Activated naive CD4-positive, alpha-beta T cell treated with anti-CD3 and anti-CD28 coated beads, Interleukin-2, amount 50 U/mL, for 16 hours (primary cell): ENCODE results near the gene RIC8A.

Experiments used
- DNase-seq: peaks from one replicate; pipeline ENCODE4 v3.0.0-alpha.2; 2020

The RIC8A gene

DNA sequence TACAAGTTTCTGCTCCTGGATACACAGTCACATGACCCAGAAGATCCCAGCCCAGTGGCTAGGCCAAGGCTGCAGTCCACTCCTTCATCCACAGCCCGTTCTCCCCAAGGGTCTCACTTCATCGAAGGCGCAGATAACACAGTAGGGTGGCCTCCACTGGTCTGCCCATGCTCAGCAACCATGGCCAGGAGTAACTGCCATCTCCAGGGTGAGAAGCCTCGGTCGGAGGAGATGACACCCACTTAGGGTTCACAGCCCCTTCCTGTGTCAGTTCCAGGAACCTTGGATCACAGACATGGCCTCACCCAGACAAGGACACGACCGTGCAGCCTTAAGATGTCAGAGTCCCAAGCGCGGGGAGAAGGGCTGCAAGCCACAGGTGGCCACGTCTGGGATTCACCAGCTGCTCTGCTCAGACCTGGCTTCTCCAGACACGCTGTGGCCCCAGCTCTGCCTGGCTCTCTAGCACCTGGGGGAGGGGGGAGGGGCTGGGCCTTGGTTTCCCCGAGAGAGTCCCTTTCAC, 2.9 kb upstream of the RIC8A start:
- DNase-seq: no peak

DNA sequence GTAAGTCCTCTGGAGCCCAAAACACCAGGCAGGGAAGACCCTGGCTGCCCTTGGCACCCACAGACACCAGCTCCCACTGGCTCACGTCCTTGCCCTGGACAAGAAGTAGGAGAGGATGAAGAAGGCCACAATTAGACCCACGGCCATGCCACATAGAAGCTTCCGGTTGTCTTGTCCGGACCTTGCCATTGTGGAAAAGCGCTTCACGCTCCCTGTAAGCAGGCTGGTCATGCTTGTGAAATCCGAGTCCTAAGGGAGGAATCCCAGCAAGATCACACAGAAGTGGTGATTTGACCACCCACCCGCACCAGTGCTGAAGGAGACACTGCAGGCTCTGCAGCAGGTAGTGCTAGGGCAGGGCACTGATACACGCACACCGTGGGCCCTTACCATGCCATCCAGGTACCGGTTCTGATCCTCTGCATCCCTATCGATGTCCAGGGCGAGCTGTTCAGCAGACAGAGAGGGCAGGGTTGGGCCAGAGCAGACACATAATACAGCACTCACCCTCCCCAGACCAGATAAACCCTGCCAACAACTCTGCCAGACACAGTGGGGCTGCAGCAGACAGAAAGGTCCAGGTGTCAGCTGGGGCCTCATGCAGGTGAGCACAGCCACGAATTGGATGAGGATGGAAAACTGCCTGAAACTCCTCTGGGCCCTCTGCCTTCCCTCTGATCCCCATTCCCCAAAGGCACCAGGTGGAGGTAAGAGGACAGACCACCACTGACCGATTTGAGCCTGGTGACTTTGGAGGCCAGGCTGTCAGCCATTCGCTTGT, 2.1 kb upstream of the RIC8A start:
- no peak for DNase-seq

DNA sequence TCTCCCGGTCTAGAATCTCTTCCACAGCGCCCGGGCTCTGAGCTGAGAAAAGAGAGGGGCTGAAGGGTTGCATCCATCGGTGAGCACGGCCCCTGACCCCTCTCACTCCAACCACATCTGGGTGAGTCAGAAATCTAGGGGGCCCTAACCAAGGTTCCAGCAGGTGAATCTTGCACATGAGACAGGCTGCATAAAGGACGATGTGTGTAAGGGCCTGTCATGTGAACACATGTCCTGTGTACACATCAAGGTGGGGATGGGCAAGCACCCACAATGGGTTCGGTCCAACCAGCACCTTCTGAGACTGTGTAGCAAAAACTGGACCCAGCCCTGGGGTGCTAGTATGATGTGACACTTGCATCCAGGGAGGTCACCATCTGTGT, 1.5 kb upstream of the RIC8A start:
- DNase-seq: no peak

DNA sequence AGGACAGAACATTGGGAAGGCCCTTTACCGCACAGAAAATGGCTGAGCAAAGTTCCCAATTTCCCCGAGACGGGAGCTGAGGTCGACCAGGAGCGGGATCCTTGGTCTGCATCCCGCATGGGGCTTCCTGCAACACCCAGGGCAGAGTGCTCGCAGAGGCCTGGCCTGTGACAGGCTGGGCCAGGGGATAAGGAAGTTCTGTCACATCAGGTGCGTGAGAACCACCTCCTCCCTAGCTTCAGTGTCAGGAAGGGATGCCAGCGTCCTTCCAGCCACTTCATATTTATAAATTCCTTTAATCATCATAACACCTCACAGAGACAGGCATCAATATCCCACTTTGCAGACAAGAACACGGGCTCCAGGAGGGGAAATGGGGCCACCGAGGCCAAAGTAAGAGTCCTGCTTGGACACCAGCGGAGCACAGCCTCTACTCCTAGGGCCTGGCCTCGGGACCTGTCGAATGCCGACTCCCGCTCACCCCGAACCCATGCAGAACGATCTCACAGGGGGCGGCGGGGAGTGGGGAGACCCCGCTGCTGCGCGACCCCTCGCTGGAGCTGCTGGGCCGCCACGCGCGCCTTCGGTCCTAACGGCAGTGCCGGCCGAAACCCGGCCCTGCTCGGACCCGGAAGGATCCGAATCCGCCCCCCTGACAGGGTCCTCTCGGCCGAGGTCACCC, 841 bp upstream of the RIC8A start:
- DNase-seq: no peak

DNA sequence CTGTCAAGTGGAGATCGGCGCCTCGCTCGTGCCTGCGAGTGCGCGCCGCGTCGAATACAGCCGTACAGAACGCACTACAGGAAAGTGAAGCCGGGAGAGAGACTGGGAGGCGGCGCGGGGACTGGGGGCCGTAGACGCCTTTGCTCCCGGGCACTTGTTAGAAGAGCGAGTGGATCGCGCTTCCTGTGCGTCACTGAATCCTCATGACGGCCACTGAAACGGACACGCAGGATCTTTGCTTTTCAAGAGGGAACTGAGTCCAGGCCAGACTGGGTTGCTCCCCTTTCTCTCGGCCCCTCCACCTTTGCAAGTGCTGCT, 314 bp downstream of the RIC8A start:
- DNase-seq: no peak

DNA sequence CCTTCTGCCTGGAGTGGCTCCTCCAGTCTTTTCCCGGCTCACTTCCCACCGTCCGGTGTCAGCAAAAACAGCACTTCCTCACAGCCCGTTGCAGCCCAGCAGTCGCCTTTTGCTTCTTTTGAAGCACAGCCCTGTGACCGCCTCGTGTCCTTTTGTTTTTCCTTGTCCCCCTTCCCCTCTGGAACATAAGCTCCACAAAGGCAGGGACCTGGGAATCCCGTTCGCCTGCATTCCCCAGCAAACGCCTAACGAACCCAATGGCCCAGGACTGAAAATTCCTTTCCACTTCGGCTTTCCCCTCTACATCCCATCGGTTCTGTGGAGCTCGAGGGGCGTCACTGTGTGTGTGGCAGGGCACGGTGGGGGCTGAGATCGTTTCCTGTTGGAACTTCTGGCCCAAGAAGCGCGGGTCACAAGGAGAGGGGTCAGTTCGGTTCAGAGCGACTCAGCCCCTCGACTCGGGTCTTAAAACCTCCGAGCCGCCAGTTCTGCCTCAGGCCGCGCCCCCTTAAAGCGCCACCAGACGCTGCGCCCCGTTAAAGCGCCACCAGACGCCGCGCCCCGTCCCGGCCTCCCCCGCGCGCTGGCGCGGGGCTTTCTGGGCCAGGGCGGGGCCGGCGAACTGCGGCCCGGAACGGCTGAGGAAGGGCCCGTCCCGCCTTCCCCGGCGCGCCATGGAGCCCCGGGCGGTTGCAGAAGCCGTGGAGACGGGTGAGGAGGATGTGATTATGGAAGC, 841 bp downstream of the RIC8A start:
- peak; percentile 86 for DNase-seq

DNA sequence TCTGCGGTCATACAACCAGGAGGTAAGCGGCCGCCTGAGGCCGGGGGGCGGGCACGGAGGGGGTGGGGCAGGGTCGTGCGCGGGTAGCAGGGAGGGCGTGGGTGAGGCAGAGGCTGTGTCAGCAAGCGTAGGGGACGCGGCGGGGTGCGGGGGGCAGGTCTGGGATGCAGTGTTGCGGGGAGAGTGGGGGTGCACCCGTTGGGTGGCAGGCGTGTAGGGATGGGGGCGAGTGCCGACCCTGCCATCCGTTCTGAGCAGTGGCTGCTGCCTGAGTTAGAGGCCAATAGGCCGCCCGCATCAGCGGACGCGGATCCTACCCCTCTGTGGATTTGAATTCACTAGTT, 1.4 kb downstream of the RIC8A start:
- no peak for DNase-seq

DNA sequence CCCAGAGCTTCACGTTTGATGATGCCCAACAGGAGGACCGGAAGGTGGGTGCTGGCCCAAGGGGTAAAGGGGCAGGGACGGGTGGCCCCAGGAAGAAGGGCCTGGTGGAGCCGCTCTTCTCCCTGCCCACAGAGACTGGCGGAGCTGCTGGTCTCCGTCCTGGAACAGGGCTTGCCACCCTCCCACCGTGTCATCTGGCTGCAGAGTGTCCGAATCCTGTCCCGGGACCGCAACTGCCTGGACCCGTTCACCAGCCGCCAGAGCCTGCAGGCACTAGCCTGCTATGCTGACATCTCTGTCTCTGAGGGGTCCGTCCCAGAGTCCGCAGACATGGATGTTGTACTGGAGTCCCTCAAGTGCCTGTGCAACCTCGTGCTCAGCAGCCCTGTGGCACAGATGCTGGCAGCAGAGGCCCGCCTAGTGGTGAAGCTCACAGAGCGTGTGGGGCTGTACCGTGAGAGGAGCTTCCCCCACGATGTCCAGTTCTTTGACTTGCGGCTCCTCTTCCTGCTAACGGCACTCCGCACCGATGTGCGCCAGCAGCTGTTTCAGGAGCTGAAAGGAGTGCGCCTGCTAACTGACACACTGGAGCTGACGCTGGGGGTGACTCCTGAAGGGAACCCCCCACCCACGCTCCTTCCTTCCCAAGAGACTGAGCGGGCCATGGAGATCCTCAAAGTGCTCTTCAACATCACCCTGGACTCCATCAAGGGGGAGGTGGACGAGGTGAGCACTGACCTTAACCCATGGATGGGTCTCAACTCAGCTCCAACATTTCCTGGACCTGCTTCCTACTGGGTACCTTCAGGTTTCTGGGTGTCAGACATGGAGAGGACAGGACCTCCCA, 2.0 kb downstream of the RIC8A start:
- no peak for DNase-seq

DNA sequence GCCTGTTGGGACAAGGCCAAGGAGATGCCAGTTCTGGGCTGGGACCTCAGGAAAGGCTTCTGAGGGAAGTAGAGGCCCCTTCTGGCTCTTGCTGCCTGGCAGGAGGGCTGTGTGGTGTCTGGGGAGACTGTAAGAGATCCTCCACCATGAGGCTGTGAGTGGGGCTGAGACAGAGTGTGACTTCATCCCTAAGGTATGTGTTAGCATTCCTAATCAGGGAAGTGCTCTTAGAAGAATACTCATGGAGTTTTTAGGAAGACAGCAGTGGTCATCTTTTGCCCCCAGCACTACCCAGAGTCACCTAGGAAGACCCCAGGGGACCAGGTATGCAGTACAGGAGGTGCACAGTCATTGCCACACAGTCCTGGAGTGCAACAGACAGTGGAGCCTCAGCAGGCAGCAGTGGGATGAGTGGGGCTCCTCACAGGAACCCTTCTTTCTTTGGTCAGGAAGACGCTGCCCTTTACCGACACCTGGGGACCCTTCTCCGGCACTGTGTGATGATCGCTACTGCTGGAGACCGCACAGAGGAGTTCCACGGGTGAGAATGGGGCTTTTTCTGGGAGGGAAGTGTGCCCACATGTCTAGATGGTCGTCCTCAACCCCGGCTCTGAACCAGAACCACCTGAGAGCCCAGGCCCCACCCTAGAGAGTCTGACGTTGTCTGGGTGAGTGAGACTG, 2.8 kb downstream of the RIC8A start:
- no peak for DNase-seq

DNA sequence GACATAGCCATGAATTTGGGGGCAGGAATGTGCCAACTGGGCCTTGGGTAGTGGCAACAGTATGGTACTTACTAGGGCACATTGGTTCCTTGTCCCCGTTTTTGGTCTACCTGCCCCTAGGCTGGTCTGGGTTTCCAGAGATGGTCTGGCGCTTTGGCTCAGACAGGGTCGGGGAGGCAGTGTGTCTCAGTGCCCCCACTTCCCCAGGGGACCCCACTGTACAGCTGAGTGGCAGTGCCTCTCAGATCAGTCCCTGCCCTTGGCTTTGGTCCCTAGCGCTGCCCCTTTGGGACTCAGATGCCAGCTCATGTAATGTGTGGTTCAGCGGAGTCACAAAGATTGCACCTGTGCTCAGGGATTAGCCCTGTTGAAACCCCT, 3.3 kb downstream of the RIC8A start:
- no peak for DNase-seq

DNA sequence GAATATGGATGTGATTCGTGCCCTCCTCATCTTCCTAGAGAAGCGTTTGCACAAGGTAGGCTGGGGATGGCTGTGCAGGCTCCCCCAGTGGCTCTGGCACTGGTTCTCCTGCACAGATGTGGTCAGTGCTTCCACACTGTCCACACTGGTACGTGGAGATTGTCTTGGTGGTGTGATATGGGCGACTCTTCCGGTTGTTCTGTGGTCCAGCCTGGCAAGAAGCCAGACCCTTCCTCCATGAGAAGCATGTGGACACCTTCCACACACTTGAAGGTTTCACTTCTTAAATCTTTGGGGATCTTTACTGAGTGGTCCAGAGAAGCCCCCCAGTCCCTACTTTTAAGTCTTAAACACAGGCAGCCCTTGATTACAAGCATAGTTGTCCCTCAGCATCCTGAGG, 3.8 kb downstream of the RIC8A start:
- DNase-seq: no peak

DNA sequence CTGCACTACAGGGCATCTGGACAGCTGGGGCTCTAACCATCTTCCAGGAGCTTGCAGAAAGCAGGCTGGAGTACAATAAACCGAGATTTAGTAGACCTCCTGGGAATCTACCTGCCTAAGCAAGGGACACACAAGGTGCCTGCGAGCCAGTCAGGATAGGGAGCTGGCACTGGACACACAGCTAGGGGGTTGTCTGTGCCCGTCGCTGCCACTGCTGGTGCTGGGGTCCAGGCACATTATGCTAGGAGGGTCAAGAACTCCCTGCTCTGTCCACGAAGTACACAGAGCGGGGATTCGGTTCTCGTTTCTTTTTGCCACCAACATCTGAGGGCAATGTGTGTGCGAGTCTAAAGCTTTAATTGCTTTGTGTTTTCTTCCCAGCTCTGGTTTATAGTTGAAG, 4.2 kb downstream of the RIC8A start:
- no peak for DNase-seq

DNA sequence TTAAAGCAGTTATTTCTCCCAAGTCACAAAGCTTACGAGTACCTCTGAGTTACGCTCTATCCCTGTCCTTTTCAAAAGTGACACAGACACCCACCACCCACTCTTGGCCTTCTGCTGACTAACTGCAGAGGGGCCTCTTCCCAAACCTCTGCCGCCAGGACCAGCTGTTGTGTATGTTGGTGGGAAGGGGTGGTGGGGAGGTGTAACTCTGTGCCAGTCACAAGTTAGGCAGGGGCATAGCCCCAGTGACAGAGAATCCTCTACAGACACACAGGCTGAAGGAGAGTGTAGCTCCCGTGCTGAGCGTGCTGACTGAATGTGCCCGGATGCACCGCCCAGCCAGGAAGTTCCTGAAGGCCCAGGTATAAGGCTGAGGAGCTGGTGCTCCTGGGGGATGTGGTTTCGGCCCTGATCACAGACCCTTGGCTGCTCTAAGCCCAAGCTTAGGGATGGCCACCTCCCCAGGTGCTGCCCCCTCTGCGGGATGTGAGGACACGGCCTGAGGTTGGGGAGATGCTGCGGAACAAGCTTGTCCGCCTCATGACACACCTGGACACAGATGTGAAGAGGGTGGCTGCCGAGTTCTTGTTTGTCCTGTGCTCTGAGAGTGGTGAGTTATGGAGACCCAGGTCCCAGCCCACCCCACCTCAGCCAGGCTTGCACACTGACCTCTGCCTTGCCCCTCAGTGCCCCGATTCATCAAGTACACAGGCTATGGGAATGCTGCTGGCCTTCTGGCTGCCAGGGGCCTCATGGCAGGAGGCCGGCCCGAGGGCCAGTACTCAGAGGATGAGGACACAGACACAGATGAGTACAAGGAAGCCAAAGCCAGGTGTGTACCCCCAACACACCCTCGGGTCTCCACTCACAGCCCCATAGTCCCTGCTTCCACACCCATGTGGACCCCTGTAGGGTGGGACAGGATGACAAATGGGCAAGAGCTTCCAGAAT, 4.9 kb downstream of the RIC8A start:
- no peak for DNase-seq

DNA sequence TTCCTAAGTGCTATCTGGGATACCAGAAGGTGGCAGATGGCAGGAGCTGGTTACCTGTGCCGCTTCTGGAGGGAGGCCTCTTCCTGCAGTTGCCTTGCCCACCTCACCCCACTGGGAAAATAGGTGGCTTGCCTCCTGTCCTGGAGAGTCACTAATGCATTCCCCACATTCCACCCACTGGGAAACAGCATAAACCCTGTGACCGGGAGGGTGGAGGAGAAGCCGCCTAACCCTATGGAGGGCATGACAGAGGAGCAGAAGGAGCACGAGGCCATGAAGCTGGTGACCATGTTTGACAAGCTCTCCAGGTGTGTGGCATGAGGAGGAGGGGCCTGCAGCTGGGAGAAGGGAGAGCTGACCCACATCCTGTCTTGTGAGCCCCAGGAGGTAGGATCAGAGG, 5.6 kb downstream of the RIC8A start:
- DNase-seq: no peak

DNA sequence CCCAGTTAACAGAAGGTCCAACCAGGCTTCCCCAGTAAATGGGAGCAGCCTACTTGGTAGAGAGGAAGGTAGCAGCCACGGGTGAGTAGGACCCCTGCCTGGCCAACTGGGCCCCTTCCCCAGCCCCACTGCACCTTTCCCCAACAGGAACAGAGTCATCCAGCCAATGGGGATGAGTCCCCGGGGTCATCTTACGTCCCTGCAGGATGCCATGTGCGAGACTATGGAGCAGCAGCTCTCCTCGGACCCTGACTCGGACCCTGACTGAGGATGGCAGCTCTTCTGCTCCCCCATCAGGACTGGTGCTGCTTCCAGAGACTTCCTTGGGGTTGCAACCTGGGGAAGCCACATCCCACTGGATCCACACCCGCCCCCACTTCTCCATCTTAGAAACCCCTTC, 6.6 kb downstream of the RIC8A start:
- no peak for DNase-seq

DNA sequence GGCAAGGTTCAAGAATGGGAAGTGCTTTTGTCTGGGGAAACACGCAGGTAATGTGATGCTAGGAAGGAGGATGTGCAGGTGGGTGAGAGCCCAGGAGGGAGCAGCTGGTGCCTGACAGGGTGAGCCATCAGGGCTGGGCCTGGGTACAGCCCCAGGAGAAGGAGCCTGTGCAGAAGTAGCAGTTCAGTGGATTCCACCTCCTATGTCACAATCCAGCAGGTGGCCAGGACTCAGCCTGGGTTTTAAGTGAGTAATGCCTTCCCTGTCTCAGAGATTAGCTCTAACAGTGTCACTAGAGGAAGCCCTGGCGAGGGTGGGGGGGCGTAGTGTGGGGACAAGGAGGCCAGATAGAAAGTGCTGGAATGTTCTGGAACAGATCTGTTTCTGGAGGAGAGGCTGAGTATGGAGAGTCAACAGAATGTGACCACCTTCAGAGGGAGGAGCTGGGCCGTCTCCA, 8.1 kb downstream of the RIC8A start:
- no peak for DNase-seq

DNA sequence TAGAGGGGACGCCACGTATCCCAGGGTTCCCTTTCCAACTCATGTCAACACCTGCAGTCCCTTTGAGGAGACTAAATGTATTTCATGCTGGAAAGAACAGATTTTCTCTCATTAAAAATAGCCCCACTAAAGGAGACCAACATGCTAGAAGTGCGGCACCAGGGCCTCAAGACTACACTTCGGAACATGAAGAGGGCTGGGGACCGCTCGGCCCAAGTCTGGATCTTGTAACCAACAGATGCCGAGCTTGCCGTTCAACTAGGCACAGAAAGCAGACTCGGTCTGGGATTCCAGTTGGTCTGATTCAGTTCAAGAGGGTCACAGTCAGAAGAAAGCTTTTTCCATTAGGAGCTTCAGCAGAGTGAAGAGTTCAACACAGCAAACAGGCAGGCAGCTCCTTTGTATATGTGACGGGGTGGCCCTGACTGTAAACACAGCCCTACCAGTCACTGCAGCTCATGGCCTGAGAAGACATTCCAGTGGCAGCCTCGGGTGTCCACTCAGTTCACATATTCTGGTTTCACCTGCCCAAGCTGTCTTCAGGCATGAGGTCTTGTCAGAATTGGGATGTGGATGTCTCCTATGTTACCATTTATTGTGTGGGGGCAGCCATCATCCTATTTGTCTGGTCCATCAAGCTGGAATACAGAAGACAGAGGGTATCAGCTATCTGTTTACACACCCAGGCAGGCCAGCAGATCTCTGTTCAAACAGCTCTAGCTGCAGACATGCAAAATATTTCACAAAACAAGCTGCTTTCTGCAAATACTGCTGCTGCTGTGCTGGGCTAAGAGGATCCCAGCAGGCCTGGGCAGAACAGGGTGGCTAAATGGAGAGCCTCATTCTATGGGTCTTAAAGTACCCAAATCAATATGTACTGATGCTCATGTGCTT, 8.8 kb downstream of the RIC8A start:
- DNase-seq: no peak

DNA sequence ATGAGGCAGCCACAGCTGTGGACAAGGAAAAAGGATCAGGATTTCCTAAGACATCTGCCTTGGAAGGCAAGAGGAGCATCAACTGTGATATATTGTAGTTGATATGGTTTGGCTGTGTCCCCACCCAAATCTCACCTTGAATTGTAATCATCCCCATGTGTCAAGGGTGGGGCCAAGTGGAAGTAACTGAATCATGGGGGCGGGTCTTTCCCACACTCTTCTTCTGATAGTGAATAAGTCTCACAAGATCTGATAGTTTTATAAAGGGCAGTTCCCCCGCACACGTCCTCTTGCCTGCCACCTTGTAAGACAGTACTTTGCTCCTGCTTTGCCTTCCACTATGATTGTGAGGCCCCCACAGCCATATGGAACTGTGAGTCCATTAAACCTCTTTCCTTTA, 10.2 kb downstream of the RIC8A start:
- DNase-seq: no peak

DNA sequence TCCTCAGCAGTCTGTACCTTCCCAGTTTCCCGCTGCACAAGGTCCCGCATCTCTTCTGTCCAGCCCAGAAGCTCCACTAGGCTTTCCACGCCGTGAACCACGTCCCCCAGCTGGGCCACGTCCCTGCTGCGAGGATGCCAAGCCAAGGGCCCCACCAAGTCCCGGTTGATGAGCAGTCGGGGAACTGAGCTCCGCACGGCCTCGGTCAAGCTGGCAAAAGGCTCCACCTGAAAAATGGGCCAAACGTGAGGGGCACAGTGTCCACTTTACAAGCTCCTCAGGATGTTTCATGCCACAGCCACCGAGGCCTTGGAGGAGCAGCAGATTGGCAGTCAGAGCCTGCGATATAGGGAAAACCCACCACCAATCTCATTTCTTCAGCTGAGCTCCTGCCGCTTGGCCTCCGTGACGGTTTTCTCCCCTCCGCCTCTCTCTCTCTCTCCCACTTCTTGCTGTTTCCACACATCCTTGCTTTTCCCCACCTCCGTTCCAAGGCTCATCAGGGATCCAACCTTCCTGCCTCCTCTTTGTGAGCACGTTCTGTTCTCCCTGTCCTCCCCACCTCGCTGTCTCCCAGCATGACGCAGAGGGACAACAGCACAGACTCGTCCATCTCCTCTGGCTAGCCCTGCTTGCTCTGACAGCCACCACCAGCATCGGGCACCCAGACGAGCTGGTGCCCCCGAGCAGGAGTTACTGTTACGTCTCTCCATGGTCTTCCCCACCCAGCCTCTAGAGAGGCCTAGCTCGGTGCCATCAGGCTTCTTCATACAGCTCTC, 11.5 kb downstream of the RIC8A start:
- no peak for DNase-seq
